Adrenal gland (tissue), 12 donors: ENCODE results near the gene LOXL1. TPM values are rescaled to one million over a fixed set of nuclear protein-coding genes. Genes with fewer than 3 reads are reported as not detected.
A peak's percentile ranks its signal among the peaks of the same experiment; 100 is the strongest.

Experiments used
- DNase-seq, 7 donors: peaks; one replicate each; pipeline ENCODE4 v3.0.0-alpha.2; 2019 to 2020
- H3K27ac ChIP-seq, 5 donors: fragments of 200-600 bp; sonication (generic) in 4 of 5; 1 replicate in 3 of 5; 2 replicates in 2 of 5; pipeline versions ENCODE4 v1.5.1 to v1.8.0; 2016 to 2020; ENCODE audit warnings: mild to moderate bottlenecking in 1 of 5
- H3K27me3 ChIP-seq: fragments of 200-600 bp; 2 replicates; pipeline ENCODE4 v1.8.0; 2021
- H3K36me3 ChIP-seq, 2 donors: fragments of 200-600 bp; replicated peaks in 1 of 2; 1 replicate in 1 of 2; 2 replicates in 1 of 2; pipeline versions ENCODE4 v1.5.1 to v1.8.0; 2018 to 2022
- H3K4me1 ChIP-seq, 2 donors: fragments of 200-600 bp; replicated peaks in 1 of 2; 1 replicate in 1 of 2; 2 replicates in 1 of 2; pipeline versions ENCODE4 v1.5.1 to v1.8.0; 2018 to 2021
- H3K4me3 ChIP-seq, 4 donors: fragments of 200-600 bp; sonication (generic) in 3 of 4; one replicate each; pipeline ENCODE4 v1.5.1; 2016 to 2018
- H3K9me3 ChIP-seq, 3 donors: fragments of 200-600 bp; sonication (generic) in 1 of 3; replicated peaks in 1 of 3; 1 replicate in 2 of 3; 2 replicates in 1 of 3; pipeline versions ENCODE4 v1.5.1 to v1.8.0; 2016 to 2021
- CTCF ChIP-seq, 6 experiments: fragments of 450-650 bp in 4 of 6; fragments of 200-600 bp in 2 of 6; sonication (generic) in 1 of 6; IDR thresholded peaks; 1 replicate in 5 of 6; 2 replicates in 1 of 6; pipeline versions ENCODE4 v1.5.1 to v1.8.0; 2016 to 2021; ENCODE audit warnings: antibody characterized with exemption in 6 of 6, mild to moderate bottlenecking in 2 of 6, moderate library complexity in 1 of 6
- POLR2A ChIP-seq, 2 donors: fragments of 450-650 bp; IDR thresholded peaks; one replicate each; pipeline ENCODE4 v1.6.1; 2017; ENCODE audit warnings: antibody characterized with exemption in 2 of 2, mild to moderate bottlenecking in 2 of 2, moderate library complexity in 1 of 2
- WGBS, 4 donors: extraction: QIAGEN DNeasy Blood & Tissue Kit in 2 of 4; methylation state at CpG; one replicate each; pipeline versions ENCODE4 v1.1.5 to v1.1.7; 2013 to 2017; 5-methylcytosine and 5-hydroxymethylcytosine counted together
- intact Hi-C, 2 donors: fragments of 100-400 bp; cut with DNase I; formaldehyde crosslinking; loops; one replicate each; pipeline versions ENCODE4 v1.14.1 to v1.15.0; 2022 to 2023
- polyA plus RNA-seq, 3 donors: library from polyadenylated mRNA; stranded (reverse); fragments of 200-250 nt in 2 of 3; fragments of 350-450 nt in 1 of 3; fragmentation: Illumina TruSeq in 1 of 3; extraction: RNeasy Lipid Tissue Mini Kit (QIAGEN cat#74804) in 1 of 3; gene quantifications; one replicate each; pipeline ENCODE4 v1.2.3, GENCODE V29; 2013 to 2014
- total RNA-seq, 9 donors: library from RNA; depleted of rRNA in 4 of 9; stranded (reverse); fragments of >200 nt in 4 of 9; fragments of 120-200 nt in 1 of 9; fragmentation: NEBNext Ultra II Directional in 1 of 9; extraction: Animal tissue kit (Norgen Biotek cat#: 25700) in 1 of 9; gene quantifications; one replicate each; pipeline versions ENCODE4 v1.1.0 to v1.2.4, GENCODE V29; 2013 to 2023
- donor health status: healthy with polysubstance abuse.
- donor health status: Bipolar disorder and iron deficiency.
- donor health status: DM: yes; HTN: yes; CAD: no.
- donor health status: DM: no; HTN: no; CAD: no.
- donor health status: DM: no; HTN: no; CAD: no.
- donor health status: DM: yes; HTN: yes; CAD: no.

Gene LOXL1
- total and polyA plus RNA-seq, 12 donors, result 5.3 to 58.0 (median 10.9) TPM

GRCh38 chr15:73935547-73935946, 9.3 kb downstream of the LOXL1 start:
- H3K4me3 ChIP-seq, result no peak overlapping the region
- no peak for DNase-seq
- H3K4me1 ChIP-seq, result peaks cover 0 to 12% of the 10 kb centered on the region in 2 donors
- 87 to 100% (median 94%) methylated on average over 1 to 4 of the region's 4 CpGs for WGBS, 4 donors
- H3K9me3 ChIP-seq, result no peaks in the 10 kb centered on the region
- H3K27ac ChIP-seq, result peak overlapping the region in 1 of 5 donors; percentile 21
- H3K36me3 ChIP-seq, result no peaks in the 10 kb centered on the region
- intact Hi-C loops, result no loop called here
- H3K27me3 ChIP-seq, result no peaks in the 10 kb centered on the region
- no peak for TF ChIP-seq POLR2A (IDR thresholded peaks at IDR 0.05)
- TF ChIP-seq CTCF (IDR thresholded peaks at IDR 0.05), result no peak

GRCh38 chr15:73936181-73936580, 9.9 kb downstream of the LOXL1 start:
- Histone ChIP-seq H3K36me3 (no peaks in the 10 kb centered on the region), H3K27me3 (no peaks in the 10 kb centered on the region), H3K4me1 (peaks cover 0 to 18% of the 10 kb centered on the region in 2 donors), H3K9me3 (no peaks in the 10 kb centered on the region), H3K4me3 (no peak overlapping the region), H3K27ac (peak overlapping the region in 1 of 5 donors; percentile 21)
- TF ChIP-seq POLR2A (IDR thresholded peaks at IDR 0.05), result no peak
- no peak for TF ChIP-seq CTCF (IDR thresholded peaks at IDR 0.05)
- no peak for DNase-seq
- WGBS, 4 donors, result 41 to 82% (median 53%) methylated on average over 4 to 5 of the region's 5 CpGs
- intact Hi-C loops, result no loop called here

- Histone ChIP-seq H3K27me3 (no peaks in the 10 kb centered on the region), H3K9me3 (no peaks in the 10 kb centered on the region), H3K4me3 (no peak overlapping the region), H3K27ac (peak overlapping the region in 2 of 5 donors; percentile 12 to 40), H3K4me1 (peaks cover 0 to 18% of the 10 kb centered on the region in 2 donors), H3K36me3 (no peaks in the 10 kb centered on the region)
- no peak for DNase-seq
- WGBS, 4 donors, result 37 to 70% (median 59%) methylated on average over 7 to 12 of the region's 12 CpGs
- TF ChIP-seq CTCF (IDR thresholded peaks at IDR 0.05), result no peak
- TF ChIP-seq POLR2A (IDR thresholded peaks at IDR 0.05), result no peak
- intact Hi-C loops, result no loop called here
These were observed 10.5 kb downstream of the LOXL1 start for GRCh38 chr15:73936588-73937290.

GRCh38 chr15:73937296-73937695, 11.0 kb downstream of the LOXL1 start:
- DNase-seq, result no peak
- TF ChIP-seq POLR2A (IDR thresholded peaks at IDR 0.05) (no peak), CTCF (IDR thresholded peaks at IDR 0.05) (no peak)
- peaks cover 0 to 18% of the 10 kb centered on the region in 2 donors for H3K4me1 ChIP-seq

More at GRCh38 chr15:73937296-73937695, 11.0 kb downstream of the LOXL1 start:
- Histone ChIP-seq H3K27me3 (no peaks in the 10 kb centered on the region), H3K4me3 (no peak overlapping the region), H3K27ac (peak overlapping the region in 1 of 5 donors; percentile 40), H3K9me3 (no peaks in the 10 kb centered on the region), H3K36me3 (no peaks in the 10 kb centered on the region)
- intact Hi-C loops, result no loop called here
- 74 to 92% (median 82%) methylated on average over 7 to 10 of the region's 10 CpGs for WGBS, 4 donors
